CD14-positive monocyte (primary cell): ENCODE measurements around the gene FITM2. TPM values are rescaled to one million over a fixed set of nuclear protein-coding genes. Genes with fewer than 3 reads are reported as not detected.

ENCODE experiments used
- DNase-seq, 3 donors: peaks; one replicate each; pipeline ENCODE4 v3.0.0-alpha.2; 2011 to 2022
- H2AFZ ChIP-seq: 2 replicates; pipeline ENCODE4 v1.6.0; 2012; ENCODE audit warnings: mild to moderate bottlenecking, low read depth, low read length, inconsistent platforms; ENCODE audit not compliant: insufficient read depth, poor library complexity, severe bottlenecking
- H3K27ac ChIP-seq, 2 donors: 1 replicate in 1 of 2; 2 replicates in 1 of 2; pipeline ENCODE4 v1.5.1; 2012 to 2013; ENCODE audit warnings: low read length in 2 of 2, control low read depth in 1 of 2, inconsistent platforms in 1 of 2, low read depth in 1 of 2, mild to moderate bottlenecking in 1 of 2
- H3K27me3 ChIP-seq, 2 donors: one replicate each; pipeline versions ENCODE4 v1.6.0 to v1.6.1; 2011 to 2013; ENCODE audit warnings: low read length in 2 of 2; ENCODE audit not compliant: control insufficient read depth in 2 of 2, insufficient read depth in 2 of 2
- H3K36me3 ChIP-seq, 2 donors: replicated peaks in 1 of 2; 1 replicate in 1 of 2; 2 replicates in 1 of 2; pipeline versions ENCODE4 v1.5.1 to v1.6.1; 2012 to 2013; ENCODE audit warnings: low read length in 2 of 2, control low read depth in 1 of 2, inconsistent platforms in 1 of 2, mild to moderate bottlenecking in 1 of 2; ENCODE audit not compliant: insufficient read depth in 2 of 2, control insufficient read depth in 1 of 2
- H3K4me1 ChIP-seq, 2 donors: 1 replicate in 1 of 2; 2 replicates in 1 of 2; pipeline versions ENCODE4 v1.5.1 to v1.6.1; 2012 to 2013; ENCODE audit warnings: low read length in 2 of 2, control low read depth in 1 of 2, inconsistent platforms in 1 of 2, mild to moderate bottlenecking in 1 of 2, moderate library complexity in 1 of 2; ENCODE audit not compliant: insufficient read depth in 2 of 2, control insufficient read depth in 1 of 2
- H3K4me2 ChIP-seq: replicated peaks from 2 replicates; pipeline ENCODE3; 2012; ENCODE audit warnings: low read length, moderate library complexity, mild to moderate bottlenecking; ENCODE audit not compliant: poor library complexity, severe bottlenecking; ENCODE audit errors: extremely low read depth
- H3K4me3 ChIP-seq, 3 experiments: fragments of 200-600 bp in 1 of 3; sonication (generic) in 1 of 3; replicated peaks in 1 of 3; 1 replicate in 2 of 3; 2 replicates in 1 of 3; pipeline ENCODE4 v1.5.1; 2011 to 2013; ENCODE audit warnings: low read length in 3 of 3, mild to moderate bottlenecking in 3 of 3, control low read depth in 2 of 3, low read depth in 2 of 3, inconsistent platforms in 1 of 3, moderate library complexity in 1 of 3
- H3K79me2 ChIP-seq: 2 replicates; pipeline ENCODE4 v1.6.0; 2012; ENCODE audit warnings: mild to moderate bottlenecking, control low read depth, inconsistent platforms, low read length, moderate library complexity; ENCODE audit not compliant: insufficient read depth
- H3K9ac ChIP-seq: 2 replicates; pipeline ENCODE4 v1.6.0; 2017; ENCODE audit warnings: low read length, mild to moderate bottlenecking; ENCODE audit not compliant: insufficient read depth, poor library complexity, severe bottlenecking
- H3K9me3 ChIP-seq, 2 donors: replicated peaks in 1 of 2; 1 replicate in 1 of 2; 2 replicates in 1 of 2; pipeline versions ENCODE4 v1.5.1 to v1.6.1; 2012 to 2013; ENCODE audit warnings: low read length in 2 of 2, control low read depth in 1 of 2; ENCODE audit not compliant: control insufficient read depth in 1 of 2, insufficient read depth in 1 of 2
- H4K20me1 ChIP-seq: 2 replicates; pipeline ENCODE4 v1.6.0; 2012; ENCODE audit warnings: mild to moderate bottlenecking, low read length, control low read depth, moderate library complexity; ENCODE audit not compliant: insufficient read depth
- H3K27ac Mint-ChIP-seq, 7 donors: one replicate each; pipeline ENCODE4 v1.8.0; 2020; ENCODE audit warnings: mild to moderate bottlenecking in 7 of 7, mixed read lengths in 7 of 7, moderate library complexity in 6 of 7, inconsistent platforms in 2 of 7
- H3K27me3 Mint-ChIP-seq, 3 donors: one replicate each; pipeline ENCODE4 v1.8.0; 2021 to 2022; ENCODE audit warnings: low read depth in 3 of 3, mild to moderate bottlenecking in 3 of 3, mixed read lengths in 3 of 3, moderate library complexity in 3 of 3, inconsistent platforms in 1 of 3
- H3K36me3 Mint-ChIP-seq, 2 donors: one replicate each; pipeline ENCODE4 v1.8.0; 2020; ENCODE audit warnings: mixed read lengths in 2 of 2, inconsistent platforms in 1 of 2, mild to moderate bottlenecking in 1 of 2
- H3K4me1 Mint-ChIP-seq: one replicate; pipeline ENCODE4 v1.8.0; 2020; ENCODE audit warnings: mild to moderate bottlenecking, mixed read lengths
- H3K4me3 Mint-ChIP-seq, 2 donors: one replicate each; pipeline ENCODE4 v1.8.0; 2020; ENCODE audit warnings: mild to moderate bottlenecking in 2 of 2, mixed read lengths in 2 of 2, moderate library complexity in 1 of 2
- H3K9me3 Mint-ChIP-seq, 7 donors: one replicate each; pipeline ENCODE4 v1.8.0; 2020 to 2022; ENCODE audit warnings: mixed read lengths in 7 of 7, mild to moderate bottlenecking in 6 of 7, moderate library complexity in 6 of 7, inconsistent platforms in 2 of 7
- CTCF ChIP-seq: fragments of 200-600 bp; IDR thresholded peaks from one replicate; pipeline ENCODE4 v1.8.0; 2022; ENCODE audit warnings: antibody characterized with exemption, mild to moderate bottlenecking
- WGBS: methylation state at CpG from one replicate; pipeline ENCODE4 v1.1.5; 2013; ENCODE audit warnings: missing lambda C conversion rate; ENCODE audit not compliant: insufficient coverage; 5-methylcytosine and 5-hydroxymethylcytosine counted together
- intact Hi-C, 2 donors: fragments of 100-400 bp; cut with micrococcal nuclease; formaldehyde crosslinking; loops; one replicate each; pipeline versions ENCODE4 v1.15.0 to v1.15.1; 2023
- polyA plus RNA-seq, 3 donors: library from polyadenylated mRNA; depleted of rRNA in 1 of 3; unstranded in 2 of 3; stranded (reverse) in 1 of 3; fragments of 300-500 nt in 2 of 3; fragments of >200 nt in 1 of 3; fragmentation: Illumina TruSeq in 2 of 3; gene quantifications; 1 replicate in 2 of 3; 2 replicates in 1 of 3; pipeline ENCODE4 v1.2.3, GENCODE V29; 2012 to 2021

Gene FITM2
- polyA plus RNA-seq, 3 donors: 0.32 to 2.2 (median 0.69) TPM

DNA sequence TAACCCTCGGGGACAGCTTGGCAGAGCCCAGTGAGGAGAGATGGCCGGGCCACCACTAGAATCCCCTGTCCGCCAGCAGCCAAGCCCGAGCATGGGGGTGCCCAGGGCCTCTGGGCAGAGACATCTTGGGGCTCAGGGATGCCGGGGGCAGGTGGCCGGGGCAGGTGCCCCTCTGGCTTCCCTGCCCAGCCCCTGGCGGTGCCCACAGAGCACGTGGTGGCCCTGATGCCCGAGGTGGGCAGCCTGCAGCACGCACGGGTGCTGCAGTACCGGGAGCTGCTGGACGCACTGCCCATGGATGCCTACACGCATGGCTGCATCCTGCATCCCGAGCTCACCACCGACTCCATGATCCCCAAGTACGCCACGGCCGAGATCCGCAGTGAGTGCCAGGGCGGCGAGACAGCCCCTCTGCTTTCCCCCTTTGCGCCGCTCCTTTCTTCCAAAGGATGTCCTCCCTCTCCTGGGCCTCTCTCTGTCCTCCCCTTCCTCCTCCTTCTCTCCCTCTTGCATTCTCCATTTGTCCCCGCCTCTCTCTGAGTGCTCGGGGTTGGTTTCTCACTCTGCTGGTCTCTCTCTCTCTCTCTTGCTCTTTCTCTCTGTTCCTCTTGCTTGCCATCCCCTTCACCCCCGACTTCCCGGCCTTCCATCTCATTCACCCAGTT, 52.6 kb downstream of the FITM2 start:
- Mint-ChIP-seq H3K4me3 (no peak overlapping the region), H3K27me3 (peaks cover 1 to 9% (median 2%) of the 10 kb centered on the region in 3 donors), H3K9me3 (no peaks in the 10 kb centered on the region), H3K4me1 (no peaks in the 10 kb centered on the region), H3K36me3 (no peaks in the 10 kb centered on the region), H3K27ac (no peak overlapping the region)
- H4K20me1 ChIP-seq: no peaks in the 10 kb centered on the region
- intact Hi-C loops: no loop called here
- TF ChIP-seq CTCF: no peak
- no peak for DNase-seq
- no peaks in the 10 kb centered on the region for H3K4me1 ChIP-seq
- H3K27me3 ChIP-seq: no peaks in the 10 kb centered on the region
- no peaks in the 10 kb centered on the region for H3K79me2 ChIP-seq
- no peak overlapping the region for H2AFZ ChIP-seq
- H3K36me3 ChIP-seq: no peaks in the 10 kb centered on the region
- no peak overlapping the region for H3K27ac ChIP-seq
- 98% methylated on average over 26 of the region's 28 CpGs for WGBS
- H3K4me2 ChIP-seq: no peak overlapping the region
- H3K9ac ChIP-seq: no peak overlapping the region
- no peak overlapping the region for H3K4me3 ChIP-seq
- no peaks in the 10 kb centered on the region for H3K9me3 ChIP-seq

GRCh38 chr20:44256961-44257360, 54.0 kb downstream of the FITM2 start:
- H4K20me1 ChIP-seq: no peaks in the 10 kb centered on the region
- H3K27me3 ChIP-seq: no peaks in the 10 kb centered on the region
- no peak overlapping the region for H3K4me3 ChIP-seq
- H3K4me2 ChIP-seq: no peak overlapping the region
- H3K9ac ChIP-seq: no peak overlapping the region
- Mint-ChIP-seq H3K27ac (no peak overlapping the region), H3K27me3 (peaks cover 2 to 6% (median 2%) of the 10 kb centered on the region in 3 donors), H3K4me1 (no peaks in the 10 kb centered on the region), H3K4me3 (no peak overlapping the region), H3K9me3 (peaks cover 0 to 2% (median 0%) of the 10 kb centered on the region in 7 donors), H3K36me3 (no peaks in the 10 kb centered on the region)
- no peak overlapping the region for H2AFZ ChIP-seq
- DNase-seq: no peak
- no peaks in the 10 kb centered on the region for H3K79me2 ChIP-seq
- H3K27ac ChIP-seq: no peak overlapping the region
- no peaks in the 10 kb centered on the region for H3K36me3 ChIP-seq
- no peaks in the 10 kb centered on the region for H3K4me1 ChIP-seq
- 96% methylated on average over 17 of the region's 21 CpGs for WGBS
- H3K9me3 ChIP-seq: no peaks in the 10 kb centered on the region
- no peak for TF ChIP-seq CTCF
- intact Hi-C loops: no loop called here
